SK-N-SH (cell line): ENCODE data around the gene HMMR. TPM values are rescaled to one million over a fixed set of nuclear protein-coding genes. Genes with fewer than 3 reads are reported as not detected.

ENCODE experiments used
- CTCF ChIA-PET: fragments of 300-600, 350-600 bp; formaldehyde crosslinking; extraction: SDS; loops from one replicate; lab custom pipeline; 2021; lab: Yijun Ruan, JAX
- POLR2A ChIA-PET: fragments of 350-600 bp; sonication (Branson Sonifier 250); formaldehyde crosslinking; extraction: SDS; loops from one replicate; lab custom pipeline; 2020; ENCODE audit warnings: antibody characterized with exemption, inconsistent platforms; lab: Yijun Ruan, JAX
- DNase-seq: peaks from one replicate; pipeline ENCODE4 v3.0.0; 2012
- H2AFZ ChIP-seq: fragments of 200-600 bp; sonication (generic); 2 replicates; pipeline ENCODE4 v1.8.1; 2016; ENCODE audit warnings: antibody characterized with exemption, mild to moderate bottlenecking, low read depth
- H3F3A ChIP-seq: fragments of 200-600 bp; sonication (generic); replicated peaks from 2 replicates; pipeline ENCODE3; 2016; ENCODE audit warnings: antibody characterized with exemption, mild to moderate bottlenecking; ENCODE audit not compliant: insufficient read depth
- H3K27ac ChIP-seq, 2 experiments: fragments of 200-500 bp in 1 of 2; fragments of 200-600 bp in 1 of 2; sonication (Bioruptor generic) in 1 of 2; sonication (generic), shearing (Covaris generic) in 1 of 2; 2 replicates each; pipeline versions ENCODE4 v1.5.1 to v1.6.1; 2014 to 2016; ENCODE audit warnings: low read depth in 2 of 2, inconsistent platforms in 1 of 2, low read length in 1 of 2, mild to moderate bottlenecking in 1 of 2, mixed read lengths in 1 of 2
- H3K27me3 ChIP-seq: fragments of 200-600 bp; sonication (generic), shearing (Covaris generic); 2 replicates; pipeline ENCODE4 v1.6.1; 2016; ENCODE audit warnings: mixed run types; ENCODE audit not compliant: insufficient read depth
- H3K36me3 ChIP-seq, 2 experiments: fragments of 200-500 bp in 1 of 2; fragments of 200-600 bp in 1 of 2; sonication (Bioruptor generic) in 1 of 2; sonication (generic) in 1 of 2; replicated peaks in 1 of 2; 2 replicates each; pipeline versions ENCODE3 to v1.5.1; 2014 to 2016; ENCODE audit warnings: low read length in 1 of 2, mild to moderate bottlenecking in 1 of 2; ENCODE audit not compliant: insufficient read depth in 2 of 2, control insufficient read depth in 1 of 2
- H3K4me1 ChIP-seq, 2 experiments: fragments of 200-500 bp in 1 of 2; fragments of 200-600 bp in 1 of 2; sonication (Bioruptor generic) in 1 of 2; sonication (generic), shearing (Covaris generic) in 1 of 2; 2 replicates each; pipeline versions ENCODE4 v1.5.1 to v1.6.1; 2014 to 2016; ENCODE audit warnings: low read depth in 1 of 2, low read length in 1 of 2, mixed run types in 1 of 2; ENCODE audit not compliant: insufficient read depth in 2 of 2, control insufficient read depth in 1 of 2
- H3K4me2 ChIP-seq: fragments of 200-600 bp; sonication (generic), shearing (Covaris generic); 2 replicates; pipeline ENCODE4 v1.6.1; 2017; ENCODE audit warnings: mixed run types
- H3K4me3 ChIP-seq, 2 experiments: fragments of 200-500 bp in 1 of 2; fragments of 200-600 bp in 1 of 2; sonication (Bioruptor generic) in 1 of 2; sonication (generic), shearing (Covaris generic) in 1 of 2; 2 replicates each; pipeline versions ENCODE4 v1.5.1 to v1.8.1; 2014 to 2016; ENCODE audit warnings: low read depth in 2 of 2, inconsistent platforms in 1 of 2, low read length in 1 of 2, mild to moderate bottlenecking in 1 of 2, mixed read lengths in 1 of 2, moderate library complexity in 1 of 2
- H3K79me2 ChIP-seq: fragments of 200-600 bp; sonication (generic); 2 replicates; pipeline ENCODE4 v1.8.1; 2017; ENCODE audit warnings: mild to moderate bottlenecking; ENCODE audit not compliant: insufficient read depth
- H3K9ac ChIP-seq: fragments of 200-600 bp; sonication (generic); 2 replicates; pipeline ENCODE4 v1.6.1; 2017; ENCODE audit warnings: mixed run types
- H3K9me2 ChIP-seq: fragments of 200-600 bp; sonication (generic); 2 replicates; pipeline ENCODE4 v1.6.1; 2017; ENCODE audit warnings: mixed run types
- H3K9me3 ChIP-seq: fragments of 200-600 bp; sonication (generic); 2 replicates; pipeline ENCODE4 v1.6.1; 2017; ENCODE audit warnings: mixed run types, mild to moderate bottlenecking, moderate library complexity
- H4K20me1 ChIP-seq: fragments of 200-600 bp; sonication (generic); 2 replicates; pipeline ENCODE4 v1.6.1; 2017; ENCODE audit warnings: mild to moderate bottlenecking, mixed run types; ENCODE audit not compliant: insufficient read depth
- GABPA ChIP-seq: IDR thresholded peaks from 2 replicates; pipeline ENCODE4 v1.4.0; 2012; ENCODE audit warnings: low read depth, mild to moderate bottlenecking
- GATA2 ChIP-seq: sonication (generic); formaldehyde crosslinking; IDR thresholded peaks from 2 replicates; pipeline ENCODE4 v1.5.0; 2020; ENCODE audit warnings: mild to moderate bottlenecking, missing genetic modification reagents
- IRF3 ChIP-seq: fragments of 150-350 bp; IDR thresholded peaks from 2 replicates; pipeline ENCODE4 v1.6.1; 2016; ENCODE audit warnings: mild to moderate bottlenecking, low read depth, low read length
- JUND ChIP-seq: IDR thresholded peaks from 2 replicates; pipeline ENCODE4 v1.4.0; 2012
- MAX ChIP-seq: IDR thresholded peaks from 2 replicates; pipeline ENCODE4 v1.4.0; 2012; ENCODE audit warnings: low read depth
- MEF2A ChIP-seq: IDR thresholded peaks from 2 replicates; pipeline ENCODE4 v1.4.0; 2012; ENCODE audit warnings: low read depth, borderline replicate concordance
- MXI1 ChIP-seq: IDR thresholded peaks from 2 replicates; pipeline ENCODE4 v1.6.1; 2012; ENCODE audit warnings: mild to moderate bottlenecking, low read depth, low read length, improper control_type of control experiment
- RAD21 ChIP-seq: IDR thresholded peaks from 2 replicates; pipeline ENCODE4 v1.6.1; 2012; ENCODE audit warnings: mild to moderate bottlenecking, low read length
- RCOR1 ChIP-seq: fragments of 150-350 bp; IDR thresholded peaks from 2 replicates; pipeline ENCODE4 v1.6.1; 2017; ENCODE audit warnings: antibody characterized with exemption, low read length
- SIN3A ChIP-seq: IDR thresholded peaks from 2 replicates; pipeline ENCODE4 v1.6.1; 2012; ENCODE audit warnings: low read depth, mild to moderate bottlenecking, low read length, moderate library complexity, borderline replicate concordance
- TEAD4 ChIP-seq: IDR thresholded peaks from 2 replicates; pipeline ENCODE4 v1.4.0; 2012; ENCODE audit warnings: mild to moderate bottlenecking, borderline replicate concordance; ENCODE audit not compliant: insufficient read depth
- USF1 ChIP-seq: IDR thresholded peaks from 2 replicates; pipeline ENCODE4 v1.4.0; 2012; ENCODE audit warnings: low read depth, borderline replicate concordance
- WGBS: methylation state at CpG from one replicate; pipeline ENCODE4 v1.1.6; 2017; ENCODE audit warnings: low lambda C conversion rate; 5-methylcytosine and 5-hydroxymethylcytosine counted together
- polyA plus RNA-seq, 3 experiments: library from polyadenylated mRNA; depleted of rRNA; stranded (reverse); fragments of >200 nt; gene quantifications; 2 replicates each; pipeline ENCODE4 v1.2.3, GENCODE V29; 2012

The HMMR gene
- polyA plus RNA-seq, 1 of the 3 experiments (the other 2 are of a cell fraction) = 7.7 TPM

GRCh38 chr5:163459819-163460561, 442 bp upstream of the HMMR start, which contains the start of gene NUDCD2 (continued):
- no peak for TF ChIP-seq IRF3
- TF ChIP-seq MXI1 = peak; percentile 84
- peak; percentile 86 for TF ChIP-seq MAX
- TF ChIP-seq MEF2A = no peak
- TF ChIP-seq USF1 = no peak

GRCh38 chr5:163463063-163463435, 2.6 kb downstream of the HMMR start:
- Histone ChIP-seq H3K79me2 (peaks cover 69% of the 10 kb centered on the region), H3K9me2 (no peaks in the 10 kb centered on the region), H3K4me1 (peaks cover 15 to 19% of the 10 kb centered on the region in 2 experiments; a peak in 3 of 4 replicates), H3K9ac (no peak overlapping the region), H3F3A (peaks cover 22% of the 10 kb centered on the region), H3K36me3 (peaks cover 0 to 8% of the 10 kb centered on the region in 2 experiments), H3K9me3 (no peaks in the 10 kb centered on the region), H2AFZ (peak overlapping the region; percentile 81; the same call in 1 of the 2 replicates), H3K27ac (peak overlapping the region; percentile 54 to 82), H3K27me3 (no peaks in the 10 kb centered on the region), H3K4me3 (no peak overlapping the region), H3K4me2 (no peak overlapping the region), H4K20me1 (no peaks in the 10 kb centered on the region)
- CTCF ChIA-PET = interaction anchor here (1.0 kb wide), 1 partner anchor 10 kb away, joined by 3 read pairs; no protein-coding TSS in a partner anchor
- POLR2A ChIA-PET = no interaction called here
- no peak for DNase-seq
- TF ChIP-seq SIN3A (no peak), RAD21 (no peak), GABPA (no peak), TEAD4 (no peak), JUND (no peak)

GRCh38 chr5:163467682-163468081, 7.2 kb downstream of the HMMR start:
- H3K27me3 ChIP-seq = no peaks in the 10 kb centered on the region
- peaks cover 49% of the 10 kb centered on the region for H3K79me2 ChIP-seq
- peaks cover 12 to 15% of the 10 kb centered on the region in 2 experiments; a peak in 3 of 4 replicates for H3K4me1 ChIP-seq
- 35% methylated on average over 4 of the region's 4 CpGs for WGBS
- peak overlapping the region; percentile 21; the same call in 1 of the 2 replicates for H3K9ac ChIP-seq
- peak overlapping the region; percentile 72 for H2AFZ ChIP-seq
- peak overlapping the region in 1 of 2 experiments; percentile 73; a peak in 3 of 4 replicates for H3K27ac ChIP-seq
- no peaks in the 10 kb centered on the region for H3K9me3 ChIP-seq
- no peaks in the 10 kb centered on the region for H4K20me1 ChIP-seq
- ChIA-PET POLR2A (no interaction called here), CTCF (interaction anchor here (1.8 to 2.4 kb wide), 2 partner anchors 9 to 13 kb away, joined by 4 to 6 read pairs; no protein-coding TSS in a partner anchor)
- DNase-seq = peak; percentile 24
- H3F3A ChIP-seq = peaks cover 2% of the 10 kb centered on the region
- peaks cover 8 to 11% of the 10 kb centered on the region in 2 experiments for H3K36me3 ChIP-seq
- H3K9me2 ChIP-seq = no peaks in the 10 kb centered on the region
- TF ChIP-seq MAX (no peak), GATA2 (CRISPR knock-in tag) (peak; percentile 59), RCOR1 (peak; percentile 12; the same call in 1 of the 2 replicates)
- peak overlapping the region; percentile 42 for H3K4me2 ChIP-seq
- peak overlapping the region; percentile 1 to 15; a peak in 1 of 4 replicates for H3K4me3 ChIP-seq
